HG03558 (cell line): ENCODE measurements around the gene TRIM17.

ENCODE experiments used
- ATAC-seq: cut with Tn5 transposase; IDR thresholded peaks from one replicate; pipeline ENCODE4 v1.9.1; 2021; ENCODE audit warnings: moderate number of reproducible peaks; ENCODE audit not compliant: unreplicated experiment; ENCODE audit errors: extremely low read depth

The TRIM17 gene

DNA sequence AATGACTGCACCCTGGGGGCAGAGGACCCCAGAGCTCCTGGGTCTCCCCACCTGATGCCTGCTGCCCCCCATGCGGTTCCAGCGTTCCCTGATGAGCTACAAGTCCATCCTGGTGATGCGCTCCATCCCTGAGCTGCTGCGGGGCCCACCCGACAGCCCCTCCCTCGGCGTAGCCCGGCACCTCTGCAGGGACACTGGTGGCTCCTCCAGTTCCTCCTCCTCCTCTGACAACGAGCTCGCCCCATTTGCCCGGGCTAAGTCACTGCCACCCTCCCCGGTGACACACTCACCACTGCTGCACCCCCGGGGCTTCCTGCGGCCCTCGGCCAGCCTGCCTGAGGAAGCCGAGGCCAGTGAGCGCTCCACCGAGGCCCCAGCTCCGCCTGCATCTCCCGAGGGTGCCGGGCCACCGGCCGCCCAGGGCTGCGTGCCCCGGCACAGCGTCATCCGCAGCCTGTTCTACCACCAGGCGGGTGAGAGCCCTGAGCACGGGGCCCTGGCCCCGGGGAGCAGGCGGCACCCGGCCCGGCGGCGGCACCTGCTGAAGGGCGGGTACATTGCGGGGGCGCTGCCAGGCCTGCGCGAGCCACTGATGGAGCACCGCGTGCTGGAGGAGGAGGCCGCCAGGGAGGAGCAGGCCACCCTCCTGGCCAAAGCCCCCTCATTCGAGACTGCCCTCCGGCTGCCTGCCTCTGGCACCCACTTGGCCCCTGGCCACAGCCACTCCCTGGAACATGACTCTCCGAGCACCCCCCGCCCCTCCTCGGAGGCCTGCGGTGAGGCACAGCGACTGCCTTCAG lies 45.5 kb downstream of the TRIM17 start:
- no peak for ATAC-seq

DNA sequence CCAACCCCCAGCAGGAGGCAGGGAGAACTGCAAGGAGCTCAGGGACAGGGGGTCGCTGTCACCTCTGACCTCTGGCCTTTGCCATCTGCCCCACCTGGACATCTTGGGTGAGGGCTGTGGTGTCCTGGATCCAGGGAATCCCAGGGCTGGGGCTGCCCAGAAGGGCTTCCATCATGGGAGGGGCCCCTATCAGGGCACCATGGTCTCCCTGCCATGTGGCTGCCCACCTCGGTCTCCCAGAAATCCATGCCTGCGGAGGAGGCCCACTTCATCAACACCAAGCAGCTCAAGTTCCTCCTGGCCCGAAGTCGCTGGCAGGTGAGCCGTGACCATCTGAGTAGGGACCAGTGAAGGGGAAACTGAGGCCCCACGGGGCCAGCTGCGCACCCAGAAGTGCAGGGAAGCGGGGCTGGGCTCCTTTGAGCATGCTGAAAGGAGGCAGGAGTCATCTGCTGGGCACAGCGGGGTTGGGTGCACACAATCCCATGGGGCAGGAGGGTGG lies 46.2 kb downstream of the TRIM17 start:
- ATAC-seq: no peak

- ATAC-seq: no peak
These were observed 46.8 kb downstream of the TRIM17 start for GRCh38 chr1:228369608-228370438.

GRCh38 chr1:228368801-228369607 lies 47.7 kb downstream of the TRIM17 start:
- no peak for ATAC-seq

GRCh38 chr1:228367798-228368791 lies 48.6 kb downstream of the TRIM17 start:
- no peak for ATAC-seq

DNA sequence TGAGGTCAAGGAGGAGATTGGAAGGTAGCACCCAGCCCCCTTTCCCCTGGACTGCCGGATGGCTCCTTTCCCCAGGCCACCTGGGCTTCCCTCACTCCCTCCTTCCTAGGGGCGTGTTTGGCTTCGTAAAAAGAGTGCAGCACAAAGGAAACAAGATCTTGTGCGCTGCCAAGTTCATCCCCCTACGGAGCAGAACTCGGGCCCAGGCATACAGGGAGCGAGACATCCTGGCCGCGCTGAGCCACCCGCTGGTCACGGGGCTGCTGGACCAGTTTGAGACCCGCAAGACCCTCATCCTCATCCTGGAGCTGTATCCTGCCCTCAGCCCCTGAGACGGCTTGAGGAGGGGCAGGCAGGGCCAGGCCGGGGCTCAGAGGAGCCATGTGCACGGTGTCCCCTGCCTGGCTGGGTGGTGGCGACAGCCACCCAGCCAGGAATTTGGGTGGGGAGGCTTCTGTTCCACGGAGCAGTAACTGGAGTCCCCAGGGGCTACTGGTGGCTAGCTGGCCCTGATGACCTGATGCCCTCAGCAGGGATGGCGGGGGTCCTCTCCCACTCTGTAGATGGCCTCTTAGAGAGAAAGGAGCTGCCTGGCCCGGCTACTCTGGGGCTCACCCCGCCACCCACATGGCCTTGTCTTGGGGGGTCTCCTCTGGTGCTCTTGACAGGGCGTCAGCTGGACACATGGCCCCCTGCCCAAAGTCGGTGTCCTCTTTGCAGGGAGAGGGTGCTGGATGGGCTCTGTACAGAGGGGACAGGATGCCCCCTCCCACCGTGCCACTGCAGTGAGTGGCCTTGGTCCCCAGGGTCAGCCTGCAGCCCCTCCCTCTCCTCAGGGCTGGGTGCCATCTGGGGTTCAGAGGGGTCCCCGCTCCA lies 49.6 kb downstream of the TRIM17 start:
- no peak for ATAC-seq

DNA sequence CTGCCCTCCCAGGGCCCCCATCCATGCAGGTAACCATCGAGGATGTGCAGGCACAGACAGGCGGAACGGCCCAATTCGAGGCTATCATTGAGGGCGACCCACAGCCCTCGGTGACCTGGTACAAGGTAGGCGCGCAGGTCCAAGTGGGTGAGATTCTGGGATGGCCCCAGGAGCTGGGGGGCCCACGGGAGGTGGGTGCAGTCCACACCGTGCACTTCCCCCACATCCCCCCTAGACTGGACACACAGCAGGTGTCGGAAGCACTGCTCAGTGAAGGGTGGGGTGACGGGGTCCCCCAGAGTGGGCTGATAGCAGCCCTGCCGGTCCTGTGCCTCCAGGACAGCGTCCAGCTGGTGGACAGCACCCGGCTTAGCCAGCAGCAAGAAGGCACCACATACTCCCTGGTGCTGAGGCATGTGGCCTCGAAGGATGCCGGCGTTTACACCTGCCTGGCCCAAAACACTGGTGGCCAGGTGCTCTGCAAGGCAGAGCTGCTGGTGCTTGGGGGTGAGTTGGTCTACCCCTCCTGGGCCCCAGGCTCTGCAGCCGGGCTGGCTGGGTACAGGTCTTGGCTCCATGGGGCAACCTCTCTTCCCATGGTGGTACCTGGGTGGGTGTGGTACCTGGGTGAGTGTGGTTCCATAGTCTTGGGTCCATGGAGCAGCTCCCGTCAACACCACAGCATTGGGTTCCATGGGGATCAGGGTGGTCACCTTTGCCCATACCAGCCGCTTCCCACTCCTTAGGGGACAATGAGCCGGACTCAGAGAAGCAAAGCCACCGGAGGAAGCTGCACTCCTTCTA lies 50.4 kb downstream of the TRIM17 start:
- ATAC-seq: no peak

DNA sequence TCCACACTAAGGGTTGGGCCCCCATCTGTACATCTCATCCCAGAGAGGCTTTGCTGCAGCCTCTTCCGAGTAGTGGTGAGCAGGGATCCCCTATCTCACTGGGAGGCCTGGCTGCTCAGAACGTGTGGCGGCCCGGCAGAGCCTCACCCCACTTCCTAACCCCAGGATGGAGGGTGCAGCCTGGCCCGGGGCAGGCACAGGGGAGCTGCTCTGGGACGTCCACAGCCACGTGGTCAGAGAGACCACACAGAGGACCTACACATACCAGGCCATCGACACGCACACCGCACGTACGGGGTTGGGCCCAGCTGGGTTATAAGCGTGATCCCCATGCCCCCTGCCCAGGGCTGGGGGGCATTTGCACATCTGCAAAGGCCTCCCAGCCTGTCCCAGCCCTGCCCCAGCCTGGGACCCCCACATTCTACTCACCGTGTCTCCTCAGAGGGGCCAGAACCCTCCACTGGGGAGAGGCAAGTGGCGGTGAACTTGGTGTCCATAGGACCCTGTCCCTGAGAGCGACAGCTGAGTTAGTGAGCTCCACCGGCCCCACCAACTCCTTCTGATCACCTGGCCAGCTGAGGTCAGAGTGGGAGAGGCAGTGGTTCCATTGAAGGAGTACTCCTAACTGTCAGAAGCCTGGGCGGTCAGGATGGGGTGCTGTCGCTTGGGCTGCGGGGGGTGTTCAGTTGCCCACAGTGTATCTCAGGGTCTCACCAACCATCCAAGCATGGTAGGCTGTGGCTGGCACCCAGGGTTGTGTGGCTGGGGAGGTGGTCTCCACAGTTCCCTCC lies 51.2 kb downstream of the TRIM17 start:
- ATAC-seq: no peak

DNA sequence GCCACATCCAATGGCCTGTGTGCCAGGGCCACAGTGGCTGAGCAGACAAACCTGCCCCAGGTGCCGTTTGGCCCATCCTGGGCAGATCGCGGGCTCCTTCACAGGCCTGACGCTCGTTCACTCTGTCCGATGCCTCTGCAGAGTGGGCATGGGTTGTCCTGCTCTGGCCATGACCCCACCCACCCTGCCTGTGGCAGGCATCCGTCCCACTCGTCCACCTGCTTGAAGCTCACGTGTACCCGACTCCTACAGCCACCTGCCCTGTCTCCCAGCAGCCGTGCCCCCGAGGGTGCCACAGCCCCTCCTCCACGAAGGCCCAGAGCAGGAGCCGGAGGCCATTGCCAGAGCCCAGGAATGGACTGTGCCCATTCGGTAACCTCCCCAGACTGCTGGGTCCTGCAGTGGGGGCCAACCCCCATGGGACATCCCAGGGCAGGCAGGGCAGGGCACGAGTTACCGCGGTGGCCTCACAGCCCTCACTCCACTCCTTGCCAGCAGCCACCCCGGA lies 51.9 kb downstream of the TRIM17 start:
- ATAC-seq: no peak

DNA sequence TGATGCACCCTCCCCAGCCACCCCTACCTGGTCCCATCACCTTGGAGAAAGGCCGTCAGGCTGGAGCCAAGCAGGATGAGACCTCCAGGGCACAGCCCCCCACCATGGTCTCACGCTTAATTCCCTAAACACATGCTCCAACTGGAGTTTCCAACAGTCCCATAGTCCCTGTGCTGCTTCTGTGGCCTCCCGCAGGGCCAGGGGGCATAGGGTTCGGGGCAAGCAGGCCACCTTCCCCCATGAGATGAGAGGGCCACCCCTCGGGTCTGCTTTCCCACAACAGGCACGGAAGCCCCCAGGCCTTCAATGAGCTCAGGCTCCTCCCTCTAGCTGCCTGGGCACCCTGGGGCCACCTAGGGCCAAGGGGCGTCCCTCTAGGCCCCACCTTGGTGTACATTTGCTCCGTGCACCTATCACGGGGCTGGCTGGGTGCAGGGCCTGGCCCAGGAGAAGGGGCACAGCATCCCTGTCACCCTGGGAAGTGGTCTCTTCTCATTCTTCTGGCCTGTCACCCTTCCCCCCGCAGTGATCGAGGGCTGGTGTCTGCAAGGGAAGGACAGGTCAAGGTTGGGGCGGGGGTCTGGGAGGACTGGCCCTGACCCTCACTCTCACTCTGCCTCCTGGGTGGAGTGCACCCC lies 52.5 kb downstream of the TRIM17 start:
- no peak for ATAC-seq

DNA sequence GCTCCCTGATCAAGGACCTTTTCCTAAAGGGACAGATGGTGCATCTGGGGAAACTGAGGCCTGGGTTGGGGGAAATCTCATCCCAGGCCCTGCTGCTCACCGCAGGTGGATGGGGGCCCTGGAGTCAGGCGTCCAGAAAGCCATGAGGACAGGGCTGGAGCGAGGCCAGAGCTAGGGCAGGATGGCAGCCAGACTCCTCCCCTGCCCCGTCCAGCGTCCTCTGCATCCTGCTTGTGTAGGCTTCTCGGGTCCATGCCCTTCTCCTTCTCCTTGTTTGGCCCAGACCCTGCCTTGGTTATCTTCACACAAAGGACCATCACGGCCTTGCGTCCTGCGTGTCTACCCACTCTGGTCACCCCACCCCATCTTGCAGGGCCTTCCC lies 53.0 kb downstream of the TRIM17 start:
- no peak for ATAC-seq

GRCh38 chr1:228362884-228363450 lies 53.7 kb downstream of the TRIM17 start:
- ATAC-seq: no peak

DNA sequence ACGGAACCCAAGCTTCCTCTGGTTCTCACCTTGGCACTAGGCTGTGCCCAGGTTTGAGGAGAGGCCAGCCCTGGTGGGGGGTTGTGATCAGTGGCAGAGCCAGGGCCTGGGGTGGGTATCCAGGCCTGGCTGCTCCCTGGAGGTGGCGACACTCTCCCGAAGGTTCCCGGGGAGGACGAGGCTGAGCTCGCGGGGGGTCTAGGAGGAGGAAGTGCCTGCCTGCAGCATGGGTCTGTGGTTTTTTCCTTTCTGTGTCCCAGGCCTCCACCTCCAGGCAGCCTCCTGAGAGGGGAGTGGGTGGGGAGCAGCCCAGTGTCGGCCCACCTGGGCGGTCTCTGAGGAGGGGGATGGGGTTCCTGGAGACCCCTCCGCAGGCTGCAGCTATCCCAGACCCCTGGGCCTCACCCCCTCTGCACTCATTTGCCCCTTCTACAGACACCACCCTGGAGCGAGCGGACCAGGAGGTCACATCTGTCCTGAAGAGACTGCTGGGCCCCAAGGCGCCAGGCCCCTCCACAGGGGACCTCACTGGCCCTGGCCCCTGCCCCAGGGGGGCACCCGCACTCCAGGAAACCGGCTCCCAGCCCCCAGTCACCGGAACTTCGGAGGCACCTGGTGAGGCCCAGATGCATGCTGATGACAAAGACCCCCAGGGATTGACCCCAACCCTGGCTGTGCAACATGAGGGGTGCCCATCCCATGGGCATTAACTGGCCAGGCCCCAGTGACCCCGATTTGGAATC lies 54.3 kb downstream of the TRIM17 start:
- no peak for ATAC-seq

DNA sequence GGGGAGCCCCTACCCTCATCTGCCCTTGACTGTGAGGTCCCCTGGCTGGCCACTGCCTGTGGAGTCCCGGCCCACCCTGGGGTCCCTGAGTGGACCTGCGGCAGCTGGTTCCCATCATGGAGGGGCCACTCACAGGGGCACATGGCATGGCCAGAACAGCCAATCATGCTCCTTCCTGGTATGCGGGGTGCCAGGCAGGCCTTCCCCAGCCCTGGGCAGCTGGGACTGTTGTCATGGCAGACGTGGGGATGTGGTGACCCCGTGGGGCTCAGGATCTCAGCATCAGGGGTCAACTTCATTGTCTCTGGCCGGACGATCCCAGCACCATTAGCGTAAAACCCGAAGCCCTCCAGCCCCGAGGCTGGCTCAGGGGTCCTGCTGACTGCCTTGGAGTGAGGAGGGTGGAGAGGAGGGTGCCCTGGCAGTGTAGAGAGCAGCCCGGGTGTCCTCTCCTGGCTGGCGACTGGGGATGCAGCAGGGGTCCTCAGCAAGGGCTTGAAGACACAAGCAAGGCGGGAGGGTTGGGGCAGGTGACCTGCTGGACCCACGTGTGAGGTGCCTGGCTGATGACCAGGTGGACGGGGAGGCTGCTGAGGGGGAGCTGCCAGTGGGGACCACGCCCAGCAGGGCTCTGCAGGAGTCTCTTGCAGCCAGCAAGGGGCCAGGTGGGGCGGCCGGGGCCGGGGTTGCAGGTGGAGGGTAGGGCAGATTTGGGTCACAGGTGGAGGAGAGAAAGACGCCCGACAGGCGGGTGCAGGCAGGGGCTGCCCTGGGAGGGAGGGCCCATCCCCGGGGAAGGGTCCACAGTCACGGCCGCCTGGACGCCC lies 55.1 kb downstream of the TRIM17 start:
- no peak for ATAC-seq
